Loucy (cell line): Measurements from ENCODE around the gene TIMM44.

ENCODE experiments used
- CTCF ChIP-seq: fragments of 200-600 bp; sonication (generic); conservative IDR thresholded peaks from 2 replicates; pipeline ENCODE4 v1.5.1; 2014; ENCODE audit warnings: mild to moderate bottlenecking, antibody characterized with exemption, low read length
- EZH2phosphoT487 ChIP-seq: fragments of 200-600 bp; IDR thresholded peaks from 2 replicates; pipeline ENCODE4 v1.6.1; 2018; ENCODE audit warnings: antibody characterized with exemption, mild to moderate bottlenecking, moderate library complexity, borderline replicate concordance

GRCh38 chr19:7888826-7889217, 54.6 kb downstream of the TIMM44 start:
- no peak for TF ChIP-seq CTCF
- TF ChIP-seq EZH2phosphoT487, result no peak
